Upper lobe of left lung (tissue), 6 donors: ENCODE results near the gene GDF10. TPM values are rescaled to one million over a fixed set of nuclear protein-coding genes. Genes with fewer than 3 reads are reported as not detected.

Experiments
- ATAC-seq, 2 donors: fragments of 200-7000 bp; cut with Tn5 transposase; one replicate each; pipeline ENCODE4 v1.9.1; 2022; ENCODE audit warnings: mild to moderate bottlenecking in 2 of 2, moderate library complexity in 2 of 2; ENCODE audit not compliant: low FRiP score in 2 of 2
- DNase-seq, 2 donors: peaks; one replicate each; pipeline ENCODE4 v3.0.0-alpha.2; 2019 to 2020
- H3K27ac ChIP-seq, 4 donors: fragments of 200-600 bp; sonication (generic); one replicate each; pipeline ENCODE4 v1.5.1; 2016 to 2019
- H3K27me3 ChIP-seq, 4 donors: fragments of 200-600 bp; sonication (generic); one replicate each; pipeline ENCODE4 v1.5.1; 2017 to 2019
- H3K36me3 ChIP-seq, 4 donors: fragments of 200-600 bp; sonication (generic); one replicate each; pipeline ENCODE4 v1.5.1; 2016 to 2019
- H3K4me1 ChIP-seq, 4 donors: fragments of 200-600 bp; sonication (generic); one replicate each; pipeline ENCODE4 v1.5.1; 2018 to 2019
- H3K4me3 ChIP-seq, 4 donors: fragments of 200-600 bp; sonication (generic); one replicate each; pipeline ENCODE4 v1.5.1; 2017 to 2019; ENCODE audit warnings: mild to moderate bottlenecking in 2 of 4, moderate library complexity in 1 of 4
- H3K9me3 ChIP-seq, 4 donors: fragments of 200-600 bp; sonication (generic); one replicate each; pipeline ENCODE4 v1.5.1; 2018 to 2019
- CTCF ChIP-seq, 6 experiments: fragments of 450-650 bp in 4 of 6; fragments of 200-600 bp in 2 of 6; sonication (generic) in 2 of 6; IDR thresholded peaks; one replicate each; pipeline ENCODE4 v1.5.1; 2016 to 2019; ENCODE audit warnings: antibody characterized with exemption in 6 of 6
- EP300 ChIP-seq, 4 donors: sonication (generic); formaldehyde crosslinking; IDR thresholded peaks; one replicate each; pipeline ENCODE4 v1.5.1; 2017; ENCODE audit warnings: antibody characterized with exemption in 4 of 4, control low read depth in 2 of 4
- POLR2A ChIP-seq, 4 donors: fragments of 450-650 bp; IDR thresholded peaks; one replicate each; pipeline ENCODE4 v1.5.1; 2016 to 2017; ENCODE audit warnings: antibody characterized with exemption in 4 of 4, mild to moderate bottlenecking in 2 of 4
- POLR2AphosphoS5 ChIP-seq, 2 donors: sonication (generic); formaldehyde crosslinking; IDR thresholded peaks; one replicate each; pipeline ENCODE4 v1.5.1; 2017; ENCODE audit warnings: antibody characterized with exemption in 2 of 2
- WGBS, 2 donors: methylation state at CpG; one replicate each; pipeline ENCODE4 v1.1.5; 2017 to 2018; 5-methylcytosine and 5-hydroxymethylcytosine counted together
- total RNA-seq, 6 donors: library from RNA; depleted of rRNA in 4 of 6; stranded (reverse); fragments of >200 nt in 4 of 6; gene quantifications; one replicate each; pipeline versions ENCODE4 v1.1.0 to v1.2.1, GENCODE V29; 2016 to 2021
- donor health status: DM: no; HTN: no; CAD: no; lungs with moderate emphysema.
- donor health status: DM: no; HTN: yes; CAD: no; lungs with severe emphysema.

GDF10 gene
- total RNA-seq, 6 donors from 2014 or later, result 1.8 to 23.4 (median 7.8) TPM

GRCh38 chr10:47306387-47307210, 6.6 kb downstream of the GDF10 start:
- no peak for TF ChIP-seq POLR2A (IDR thresholded peaks at IDR 0.05)
- TF ChIP-seq EP300 (IDR thresholded peaks at IDR 0.05), result no peak
- no peak for TF ChIP-seq POLR2AphosphoS5 (IDR thresholded peaks at IDR 0.05)
- TF ChIP-seq CTCF (IDR thresholded peaks at IDR 0.05), result no peak
- H3K4me3 ChIP-seq, result no peak overlapping the region
- DNase-seq (no peak), ATAC-seq (no peak)
- no peaks in the 10 kb centered on the region for H3K27me3 ChIP-seq
- H3K36me3 ChIP-seq, result no peaks in the 10 kb centered on the region
- no peaks in the 10 kb centered on the region for H3K4me1 ChIP-seq
- H3K27ac ChIP-seq, result no peak overlapping the region
- no peaks in the 10 kb centered on the region for H3K9me3 ChIP-seq
- 69 to 71% methylated on average over 10 of the region's 10 CpGs for WGBS, 2 donors

- H3K4me1 ChIP-seq, result no peaks in the 10 kb centered on the region
- DNase-seq (no peak), ATAC-seq (no peak)
- WGBS, 2 donors, result 84 to 90% methylated on average over 3 of the region's 3 CpGs
- no peaks in the 10 kb centered on the region for H3K36me3 ChIP-seq
- no peak overlapping the region for H3K27ac ChIP-seq
- no peaks in the 10 kb centered on the region for H3K27me3 ChIP-seq
- TF ChIP-seq POLR2AphosphoS5 (IDR thresholded peaks at IDR 0.05), result no peak
- TF ChIP-seq CTCF (IDR thresholded peaks at IDR 0.05), result no peak
- TF ChIP-seq POLR2A (IDR thresholded peaks at IDR 0.05), result no peak
- no peak for TF ChIP-seq EP300 (IDR thresholded peaks at IDR 0.05)
- no peak overlapping the region for H3K4me3 ChIP-seq
- no peaks in the 10 kb centered on the region for H3K9me3 ChIP-seq
Measured at GRCh38 chr10:47307381-47307780, 7.4 kb downstream of the GDF10 start.

- 48 to 78% methylated on average over 7 to 9 of the region's 9 CpGs for WGBS, 2 donors
- no peaks in the 10 kb centered on the region for H3K4me1 ChIP-seq
- no peak for ATAC-seq
Measured at GRCh38 chr10:47308775-47309174, 8.8 kb downstream of the GDF10 start.

GRCh38 chr10:47309408-47310089, 9.6 kb downstream of the GDF10 start:
- no peaks in the 10 kb centered on the region for H3K36me3 ChIP-seq
- H3K4me3 ChIP-seq, result no peak overlapping the region
- H3K27me3 ChIP-seq, result no peaks in the 10 kb centered on the region
- DNase-seq (no peak), ATAC-seq (no peak)
- WGBS, 2 donors, result 85 to 87% methylated on average over 34 of the region's 34 CpGs
- no peak for TF ChIP-seq POLR2AphosphoS5 (IDR thresholded peaks at IDR 0.05)
- TF ChIP-seq POLR2A (IDR thresholded peaks at IDR 0.05), result no peak
- TF ChIP-seq CTCF (IDR thresholded peaks at IDR 0.05), result peak in 2 of 6 experiments; percentile 17 to 26
- TF ChIP-seq EP300 (IDR thresholded peaks at IDR 0.05), result no peak
- H3K9me3 ChIP-seq, result no peaks in the 10 kb centered on the region
- no peak overlapping the region for H3K27ac ChIP-seq
- H3K4me1 ChIP-seq, result no peaks in the 10 kb centered on the region

More at GRCh38 chr10:47308775-47309174, 8.8 kb downstream of the GDF10 start:
- DNase-seq, result no peak
- Histone ChIP-seq H3K36me3 (no peaks in the 10 kb centered on the region), H3K27me3 (no peaks in the 10 kb centered on the region), H3K9me3 (no peaks in the 10 kb centered on the region), H3K27ac (no peak overlapping the region), H3K4me3 (no peak overlapping the region)
- TF ChIP-seq EP300 (IDR thresholded peaks at IDR 0.05), result no peak
- TF ChIP-seq CTCF (IDR thresholded peaks at IDR 0.05), result no peak
- TF ChIP-seq POLR2A (IDR thresholded peaks at IDR 0.05), result no peak
- TF ChIP-seq POLR2AphosphoS5 (IDR thresholded peaks at IDR 0.05), result no peak
